Natural killer cell (primary cell): ENCODE results near the gene BACH2. TPM values are rescaled to one million over a fixed set of nuclear protein-coding genes. Genes with fewer than 3 reads are reported as not detected.

ENCODE experiments used
- ATAC-seq, 3 donors: fragments of 150-1000 bp in 2 of 3; fragments of 200-7000 bp in 1 of 3; cut with Tn5 transposase; 1 replicate in 1 of 3; 2 replicates in 2 of 3; pipeline ENCODE4 v1.10.0; 2021; ENCODE audit warnings: mild to moderate bottlenecking in 2 of 3, moderate library complexity in 2 of 3
- DNase-seq, 2 donors: peaks; one replicate each; pipeline versions ENCODE4 v3.0.0 to v3.0.0-alpha.2; 2013 to 2021; ENCODE audit warnings: mixed read lengths in 1 of 2
- H3K27ac ChIP-seq: one replicate; pipeline ENCODE4 v1.5.1; 2013; ENCODE audit warnings: mild to moderate bottlenecking, low read length
- H3K27me3 ChIP-seq: one replicate; pipeline ENCODE4 v1.6.1; 2013; ENCODE audit warnings: low read length; ENCODE audit not compliant: control insufficient read depth, insufficient read depth
- H3K36me3 ChIP-seq: one replicate; pipeline ENCODE4 v1.6.1; 2013; ENCODE audit warnings: low read length; ENCODE audit not compliant: control insufficient read depth, insufficient read depth
- H3K4me1 ChIP-seq: one replicate; pipeline ENCODE4 v1.6.1; 2013; ENCODE audit warnings: low read length; ENCODE audit not compliant: control insufficient read depth, insufficient read depth
- H3K4me3 ChIP-seq: one replicate; pipeline ENCODE4 v1.5.1; 2013; ENCODE audit warnings: low read length
- H3K9me3 ChIP-seq: one replicate; pipeline ENCODE4 v1.6.1; 2013; ENCODE audit warnings: low read length; ENCODE audit not compliant: control insufficient read depth, insufficient read depth
- H3K27ac Mint-ChIP-seq, 2 donors: one replicate each; pipeline ENCODE4 v1.8.0; 2022; ENCODE audit warnings: mild to moderate bottlenecking in 2 of 2, mixed read lengths in 2 of 2, moderate library complexity in 1 of 2
- H3K27me3 Mint-ChIP-seq, 2 donors: one replicate each; pipeline ENCODE4 v1.8.0; 2022; ENCODE audit warnings: low read depth in 2 of 2, mixed read lengths in 2 of 2
- H3K36me3 Mint-ChIP-seq: one replicate; pipeline ENCODE4 v1.8.0; 2022; ENCODE audit warnings: mixed read lengths
- H3K4me1 Mint-ChIP-seq, 2 donors: one replicate each; pipeline ENCODE4 v1.8.0; 2022; ENCODE audit warnings: mixed read lengths in 2 of 2
- H3K4me3 Mint-ChIP-seq: one replicate; pipeline ENCODE4 v1.8.0; 2022; ENCODE audit warnings: mild to moderate bottlenecking, moderate library complexity, mixed read lengths
- H3K9me3 Mint-ChIP-seq, 2 donors: one replicate each; pipeline ENCODE4 v1.8.0; 2022; ENCODE audit warnings: mixed read lengths in 2 of 2
- CTCF ChIP-seq: fragments of 200-600 bp; IDR thresholded peaks from one replicate; pipeline ENCODE4 v1.8.0; 2022; ENCODE audit warnings: antibody characterized with exemption
- WGBS: methylation state at CpG from one replicate; pipeline ENCODE4 v1.1.7; 2013; ENCODE audit warnings: missing lambda C conversion rate; ENCODE audit not compliant: insufficient coverage; 5-methylcytosine and 5-hydroxymethylcytosine counted together
- intact Hi-C: fragments of 100-400 bp; cut with micrococcal nuclease; formaldehyde crosslinking; loops from one replicate; pipeline ENCODE4 v1.14.2; 2022
- total RNA-seq, 4 donors: library from RNA; stranded (reverse); fragments of 120-200 nt in 1 of 4; gene quantifications; one replicate each; pipeline versions ENCODE4 v1.2.3 to v1.2.4, GENCODE V29; 2013 to 2022

The BACH2 gene
- total RNA-seq, 3 donors from 2014 or later (not counting 1 experiment from before 2014, with no cell fraction given), result 32.1 to 37.8 (median 32.7) TPM

GRCh38 chr6:89965441-89966227 lies 331.0 kb downstream of the BACH2 start:
- TF ChIP-seq CTCF, result no peak
- Histone ChIP-seq H3K27me3 (no peaks in the 10 kb centered on the region), H3K9me3 (no peaks in the 10 kb centered on the region), H3K4me3 (no peak overlapping the region), H3K27ac (no peak overlapping the region), H3K4me1 (no peaks in the 10 kb centered on the region), H3K36me3 (peaks cover 9% of the 10 kb centered on the region)
- intact Hi-C loops, result no loop called here
- Mint-ChIP-seq H3K36me3 (no peaks in the 10 kb centered on the region), H3K4me3 (no peak overlapping the region), H3K27me3 (no peaks in the 10 kb centered on the region), H3K4me1 (peaks cover 5 to 11% of the 10 kb centered on the region in 2 donors), H3K27ac (peak overlapping the region in 1 of 2 donors; percentile 28), H3K9me3 (no peaks in the 10 kb centered on the region)
- ATAC-seq (no peak), DNase-seq (no peak)
- WGBS, result 80% methylated on average over 2 of the region's 2 CpGs

- ATAC-seq, result no peak
- no peak overlapping the region for H3K4me3 Mint-ChIP-seq
- no peaks in the 10 kb centered on the region for H3K9me3 Mint-ChIP-seq
- no peak for TF ChIP-seq CTCF
- Histone ChIP-seq H3K9me3 (no peaks in the 10 kb centered on the region), H3K27ac (no peak overlapping the region), H3K4me1 (no peaks in the 10 kb centered on the region), H3K4me3 (no peak overlapping the region), H3K27me3 (no peaks in the 10 kb centered on the region), H3K36me3 (peaks cover 8% of the 10 kb centered on the region)
- H3K27ac Mint-ChIP-seq, result no peak overlapping the region
- intact Hi-C loops, result no loop called here
- H3K36me3 Mint-ChIP-seq, result no peaks in the 10 kb centered on the region
- no peak for DNase-seq
- H3K4me1 Mint-ChIP-seq, result peaks cover 5 to 11% of the 10 kb centered on the region in 2 donors
- WGBS, result 93% methylated on average over 3 of the region's 3 CpGs
- no peaks in the 10 kb centered on the region for H3K27me3 Mint-ChIP-seq
These were observed 333.3 kb downstream of the BACH2 start for GRCh38 chr6:89963391-89963790.

- no peak overlapping the region for H3K27ac ChIP-seq
- H3K4me3 ChIP-seq, result no peak overlapping the region
- no peaks in the 10 kb centered on the region for H3K9me3 ChIP-seq
- ATAC-seq, result no peak
- intact Hi-C loops, result no loop called here
- H3K9me3 Mint-ChIP-seq, result no peaks in the 10 kb centered on the region
- 93% methylated on average over 2 of the region's 2 CpGs for WGBS
- no peak for DNase-seq
- H3K36me3 Mint-ChIP-seq, result no peaks in the 10 kb centered on the region
- H3K4me1 ChIP-seq, result no peaks in the 10 kb centered on the region
- H3K27me3 Mint-ChIP-seq, result no peaks in the 10 kb centered on the region
- no peak overlapping the region for H3K4me3 Mint-ChIP-seq
- no peaks in the 10 kb centered on the region for H3K27me3 ChIP-seq
- H3K36me3 ChIP-seq, result peaks cover 8% of the 10 kb centered on the region
- peaks cover 5 to 11% of the 10 kb centered on the region in 2 donors for H3K4me1 Mint-ChIP-seq
- H3K27ac Mint-ChIP-seq, result no peak overlapping the region
- TF ChIP-seq CTCF, result no peak
These were observed 335.2 kb downstream of the BACH2 start for GRCh38 chr6:89961481-89961880.

- no peaks in the 10 kb centered on the region for H3K36me3 Mint-ChIP-seq
- H3K27me3 Mint-ChIP-seq, result no peaks in the 10 kb centered on the region
- TF ChIP-seq CTCF, result no peak
- ATAC-seq (no peak), DNase-seq (no peak)
- peaks cover 8% of the 10 kb centered on the region for H3K36me3 ChIP-seq
- intact Hi-C loops, result no loop called here
- peaks cover 12% of the 10 kb centered on the region for H3K4me1 ChIP-seq
- no peak overlapping the region for H3K4me3 Mint-ChIP-seq
- H3K9me3 ChIP-seq, result no peaks in the 10 kb centered on the region
- H3K27me3 ChIP-seq, result no peaks in the 10 kb centered on the region
- WGBS, result 85% methylated on average over 6 of the region's 6 CpGs
- H3K27ac Mint-ChIP-seq, result peak overlapping the region in 1 of 2 donors; percentile 16
- peaks cover 10 to 19% of the 10 kb centered on the region in 2 donors for H3K4me1 Mint-ChIP-seq
- H3K4me3 ChIP-seq, result no peak overlapping the region
- no peak overlapping the region for H3K27ac ChIP-seq
- no peaks in the 10 kb centered on the region for H3K9me3 Mint-ChIP-seq
These were observed 336.8 kb downstream of the BACH2 start for GRCh38 chr6:89959883-89960282.
